Stomach (tissue), 9 donors: ENCODE measurements around the gene EIF4E1B. TPM values are rescaled to one million over a fixed set of nuclear protein-coding genes. Genes with fewer than 3 reads are reported as not detected.

Experiments
- DNase-seq, 2 donors: peaks; one replicate each; pipeline versions ENCODE4 v3.0.0 to v3.0.0-alpha.2; 2013 to 2019
- H3K27ac ChIP-seq, 5 donors: fragments of 200-600 bp in 4 of 5; sonication (generic) in 4 of 5; one replicate each; pipeline ENCODE4 v1.5.1; 2013 to 2019; ENCODE audit warnings: mild to moderate bottlenecking in 1 of 5, moderate library complexity in 1 of 5
- H3K27me3 ChIP-seq, 3 donors: fragments of 200-600 bp; sonication (generic); one replicate each; pipeline ENCODE4 v1.5.1; 2017 to 2019; ENCODE audit warnings: mixed run types in 1 of 3
- H3K36me3 ChIP-seq, 4 donors: fragments of 200-600 bp; sonication (generic); 1 replicate in 3 of 4; 2 replicates in 1 of 4; pipeline ENCODE4 v1.5.1; 2016 to 2019
- H3K4me1 ChIP-seq, 4 donors: fragments of 200-600 bp; sonication (generic); one replicate each; pipeline ENCODE4 v1.5.1; 2016 to 2019
- H3K4me3 ChIP-seq, 4 donors: fragments of 200-600 bp; sonication (generic) in 3 of 4; one replicate each; pipeline ENCODE4 v1.5.1; 2016 to 2019; ENCODE audit warnings: mild to moderate bottlenecking in 1 of 4
- H3K9me3 ChIP-seq, 4 donors: fragments of 200-600 bp; sonication (generic); one replicate each; pipeline ENCODE4 v1.5.1; 2016 to 2019
- CTCF ChIP-seq, 7 experiments: fragments of 450-650 bp in 4 of 7; fragments of 200-600 bp in 3 of 7; sonication (generic) in 3 of 7; IDR thresholded peaks; one replicate each; pipeline ENCODE4 v1.5.1; 2016 to 2019; ENCODE audit warnings: antibody characterized with exemption in 7 of 7, control low read depth in 2 of 7, mild to moderate bottlenecking in 1 of 7
- EP300 ChIP-seq: sonication (generic); formaldehyde crosslinking; IDR thresholded peaks from one replicate; pipeline ENCODE4 v1.6.1; 2017; ENCODE audit warnings: antibody characterized with exemption
- POLR2A ChIP-seq, 4 donors: fragments of 450-650 bp; IDR thresholded peaks; one replicate each; pipeline ENCODE4 v1.6.1; 2016; ENCODE audit warnings: antibody characterized with exemption in 4 of 4, control low read depth in 2 of 4, mild to moderate bottlenecking in 1 of 4, moderate library complexity in 1 of 4
- POLR2AphosphoS5 ChIP-seq, 3 donors: sonication (generic); formaldehyde crosslinking; IDR thresholded peaks; one replicate each; pipeline ENCODE4 v1.6.1; 2016; ENCODE audit warnings: antibody characterized with exemption in 3 of 3
- WGBS, 5 donors: extraction: QIAGEN DNeasy Blood & Tissue Kit in 3 of 5; methylation state at CpG; one replicate each; pipeline versions ENCODE4 v1.1.5 to v1.1.7; 2013 to 2018; 5-methylcytosine and 5-hydroxymethylcytosine counted together
- intact Hi-C: fragments of 100-400 bp; cut with DNase I; formaldehyde crosslinking; loops from one replicate; pipeline ENCODE4 v1.15.1; 2023; ENCODE audit warnings: low total_unique reads
- polyA plus RNA-seq, 3 donors: library from polyadenylated mRNA; stranded (reverse); fragments of 200-250 nt; gene quantifications; one replicate each; pipeline ENCODE4 v1.2.3, GENCODE V29; 2013
- total RNA-seq, 5 donors: library from RNA; depleted of rRNA; stranded (reverse); fragments of >200 nt; gene quantifications; one replicate each; pipeline versions ENCODE4 v1.1.0 to v1.2.3, GENCODE V29; 2014 to 2016
- donor health status: healthy with polysubstance abuse.
- donor health status: Bipolar disorder and iron deficiency.
- donor health status: healthy.

EIF4E1B gene
- total and polyA plus RNA-seq, 8 donors = not detected

- H3K4me1 ChIP-seq = peaks cover 6 to 15% (median 14%) of the 10 kb centered on the region in 4 donors
- H3K27ac ChIP-seq = no peak overlapping the region
- H3K36me3 ChIP-seq = no peaks in the 10 kb centered on the region
- intact Hi-C loops = no loop called here
- no peaks in the 10 kb centered on the region for H3K9me3 ChIP-seq
- TF ChIP-seq POLR2AphosphoS5 (IDR thresholded peaks at IDR 0.05) (no peak), POLR2A (IDR thresholded peaks at IDR 0.05) (no peak), EP300 (no peak), CTCF (IDR thresholded peaks at IDR 0.05) (no peak)
- H3K27me3 ChIP-seq = peaks cover 0 to 51% (median 13%) of the 10 kb centered on the region in 3 donors
- no peak overlapping the region for H3K4me3 ChIP-seq
- 90 to 92% (median 91%) methylated on average over 12 of the region's 12 CpGs for WGBS, 5 donors
- no peak for DNase-seq
Measured at GRCh38 chr5:176593273-176593869, 37.1 kb upstream of the EIF4E1B start.

- intact Hi-C loops = no loop called here
- no peak overlapping the region for H3K27ac ChIP-seq
- TF ChIP-seq POLR2AphosphoS5 (IDR thresholded peaks at IDR 0.05) (no peak), POLR2A (IDR thresholded peaks at IDR 0.05) (no peak), CTCF (IDR thresholded peaks at IDR 0.05) (no peak), EP300 (no peak)
- no peak overlapping the region for H3K4me3 ChIP-seq
- no peaks in the 10 kb centered on the region for H3K36me3 ChIP-seq
- peaks cover 0 to 63% (median 13%) of the 10 kb centered on the region in 3 donors for H3K27me3 ChIP-seq
- no peaks in the 10 kb centered on the region for H3K9me3 ChIP-seq
- WGBS, 5 donors = 80 to 85% (median 82%) methylated on average over 7 to 8 of the region's 8 CpGs
- H3K4me1 ChIP-seq = peaks cover 6 to 15% (median 14%) of the 10 kb centered on the region in 4 donors
- DNase-seq = no peak
Measured at GRCh38 chr5:176594554-176594953, 35.9 kb upstream of the EIF4E1B start.

- Histone ChIP-seq H3K4me1 (peaks cover 6 to 15% (median 14%) of the 10 kb centered on the region in 4 donors), H3K27ac (no peak overlapping the region), H3K36me3 (no peaks in the 10 kb centered on the region), H3K4me3 (no peak overlapping the region), H3K27me3 (peaks cover 0 to 72% (median 13%) of the 10 kb centered on the region in 3 donors), H3K9me3 (no peaks in the 10 kb centered on the region)
- DNase-seq = no peak
- WGBS, 5 donors = 78 to 84% (median 80%) methylated on average over 11 of the region's 11 CpGs
- intact Hi-C loops = no loop called here
- TF ChIP-seq POLR2AphosphoS5 (IDR thresholded peaks at IDR 0.05) = no peak
- no peak for TF ChIP-seq EP300
- TF ChIP-seq CTCF (IDR thresholded peaks at IDR 0.05) = no peak
- no peak for TF ChIP-seq POLR2A (IDR thresholded peaks at IDR 0.05)
Measured at GRCh38 chr5:176595386-176595943, 35.0 kb upstream of the EIF4E1B start.

- H3K4me3 ChIP-seq = peak overlapping the region in 2 of 4 donors; percentile 44 to 53
- TF ChIP-seq EP300 (no peak), POLR2A (IDR thresholded peaks at IDR 0.05) (no peak), POLR2AphosphoS5 (IDR thresholded peaks at IDR 0.05) (no peak), CTCF (IDR thresholded peaks at IDR 0.05) (no peak)
- no peaks in the 10 kb centered on the region for H3K36me3 ChIP-seq
- H3K27ac ChIP-seq = no peak overlapping the region
- intact Hi-C loops = no loop called here
- H3K27me3 ChIP-seq = peaks cover 0 to 73% (median 13%) of the 10 kb centered on the region in 3 donors
- H3K9me3 ChIP-seq = no peaks in the 10 kb centered on the region
- DNase-seq = no peak
- 84 to 87% (median 84%) methylated on average over 21 to 23 of the region's 23 CpGs for WGBS, 5 donors
- H3K4me1 ChIP-seq = peaks cover 6 to 15% (median 14%) of the 10 kb centered on the region in 4 donors
Measured at GRCh38 chr5:176596069-176596644, 34.3 kb upstream of the EIF4E1B start.
